H9 (cell line): ENCODE results near the gene SLC7A1. TPM values are rescaled to one million over a fixed set of nuclear protein-coding genes. Genes with fewer than 3 reads are reported as not detected.

Experiments used
- DNase-seq: peaks from one replicate; pipeline ENCODE4 v3.0.0-alpha.2; 2017
- H2AFZ ChIP-seq: one replicate; pipeline ENCODE4 v1.6.1; 2013; ENCODE audit warnings: mild to moderate bottlenecking, low read length, control low read depth, moderate library complexity
- H2AK5ac ChIP-seq: 2 replicates; pipeline ENCODE4 v1.6.1; 2013; ENCODE audit warnings: low read length, control low read depth, mixed read lengths; ENCODE audit not compliant: insufficient read length
- H2BK120ac ChIP-seq: one replicate; pipeline ENCODE4 v1.6.1; 2013; ENCODE audit warnings: low read depth, mild to moderate bottlenecking, low read length, control low read depth, inconsistent platforms; ENCODE audit not compliant: poor library complexity, severe bottlenecking
- H2BK12ac ChIP-seq: 2 replicates; pipeline ENCODE4 v1.6.1; 2013; ENCODE audit warnings: low read length, control low read depth, mixed read lengths, low read depth; ENCODE audit not compliant: insufficient read length
- H2BK15ac ChIP-seq: 2 replicates; pipeline ENCODE4 v1.6.1; 2013; ENCODE audit warnings: low read depth, low read length, control low read depth
- H2BK20ac ChIP-seq: one replicate; pipeline ENCODE4 v1.6.1; 2013; ENCODE audit warnings: low read depth, mild to moderate bottlenecking, low read length, control low read depth, inconsistent platforms; ENCODE audit not compliant: poor library complexity, severe bottlenecking
- H2BK5ac ChIP-seq: 2 replicates; pipeline ENCODE4 v1.6.1; 2013; ENCODE audit warnings: low read length, control low read depth, mixed read lengths; ENCODE audit not compliant: insufficient read length
- H3K14ac ChIP-seq: 2 replicates; pipeline ENCODE4 v1.6.1; 2013; ENCODE audit warnings: low read length, control low read depth; ENCODE audit not compliant: insufficient read depth
- H3K18ac ChIP-seq: 2 replicates; pipeline ENCODE4 v1.6.1; 2013; ENCODE audit warnings: low read depth, mild to moderate bottlenecking, mixed read lengths, low read length, control low read depth; ENCODE audit not compliant: insufficient read length
- H3K23ac ChIP-seq: 2 replicates; pipeline ENCODE4 v1.6.1; 2013; ENCODE audit warnings: low read length, control low read depth, mixed read lengths, low read depth; ENCODE audit not compliant: insufficient read length
- H3K23me2 ChIP-seq: 2 replicates; pipeline ENCODE4 v1.6.1; 2013; ENCODE audit warnings: low read depth, mild to moderate bottlenecking, mixed read lengths, low read length, control low read depth; ENCODE audit not compliant: insufficient read length, poor library complexity, severe bottlenecking
- H3K27ac ChIP-seq: 2 replicates; pipeline ENCODE4 v1.5.1; 2013; ENCODE audit warnings: low read length, control low read depth, mixed read lengths, low read depth; ENCODE audit not compliant: insufficient read length
- H3K27me3 ChIP-seq: 2 replicates; pipeline ENCODE4 v1.6.1; 2013; ENCODE audit warnings: low read length, control low read depth, inconsistent platforms; ENCODE audit not compliant: insufficient read depth
- H3K4ac ChIP-seq: 2 replicates; pipeline ENCODE4 v1.6.1; 2013; ENCODE audit warnings: low read depth, mild to moderate bottlenecking, control low read depth, inconsistent platforms, low read length, moderate library complexity
- H3K4me1 ChIP-seq: 2 replicates; pipeline ENCODE4 v1.6.1; 2013; ENCODE audit warnings: low read length, control low read depth, inconsistent platforms; ENCODE audit not compliant: insufficient read depth
- H3K4me2 ChIP-seq: 2 replicates; pipeline ENCODE4 v1.6.1; 2013; ENCODE audit warnings: low read length, control low read depth, mixed read lengths; ENCODE audit not compliant: insufficient read length, insufficient read depth
- H3K56ac ChIP-seq: 2 replicates; pipeline ENCODE4 v1.6.1; 2013; ENCODE audit warnings: low read depth, mild to moderate bottlenecking, mixed read lengths, low read length, control low read depth; ENCODE audit not compliant: insufficient read length
- H3K79me1 ChIP-seq: 2 replicates; pipeline ENCODE4 v1.6.1; 2013; ENCODE audit warnings: low read depth, mild to moderate bottlenecking, moderate library complexity, low read length, control low read depth, inconsistent platforms; ENCODE audit not compliant: insufficient read depth, poor library complexity, severe bottlenecking
- H3K79me2 ChIP-seq: 2 replicates; pipeline ENCODE4 v1.6.1; 2013; ENCODE audit warnings: low read length, control low read depth, inconsistent platforms; ENCODE audit not compliant: insufficient read depth
- H3K9ac ChIP-seq: 2 replicates; pipeline ENCODE4 v1.6.1; 2013; ENCODE audit warnings: low read length, control low read depth, mixed read lengths; ENCODE audit not compliant: insufficient read length; ENCODE audit errors: extremely low read depth
- H3K9me3 ChIP-seq: one replicate; pipeline ENCODE4 v1.6.1; 2013; ENCODE audit warnings: low read depth, low read length, inconsistent platforms; ENCODE audit not compliant: control insufficient read depth
- H3T11ph ChIP-seq: one replicate; pipeline ENCODE4 v1.6.1; 2013; ENCODE audit warnings: mild to moderate bottlenecking, low read length, control low read depth, inconsistent platforms
- H4K20me1 ChIP-seq: one replicate; pipeline ENCODE4 v1.6.1; 2013; ENCODE audit not compliant: control insufficient read depth, insufficient read length, insufficient read depth
- H4K5ac ChIP-seq: 2 replicates; pipeline ENCODE4 v1.6.1; 2013; ENCODE audit warnings: low read depth, mild to moderate bottlenecking, mixed read lengths, low read length, control low read depth; ENCODE audit not compliant: insufficient read length
- H4K8ac ChIP-seq: replicated peaks from 2 replicates; pipeline ENCODE4 v1.6.1; 2013; ENCODE audit warnings: low read length, control low read depth, mixed read lengths, low read depth; ENCODE audit not compliant: insufficient read length
- H4K91ac ChIP-seq: 2 replicates; pipeline ENCODE4 v1.6.1; 2013; ENCODE audit warnings: low read depth, mild to moderate bottlenecking, moderate library complexity, mixed read lengths, low read length, control low read depth; ENCODE audit not compliant: insufficient read length
- H3K27ac Mint-ChIP-seq, 3 experiments: 2 replicates in 2 of 3; 3 replicates in 1 of 3; pipeline ENCODE4 v1.8.0; 2020 to 2021; ENCODE audit warnings: mixed read lengths in 3 of 3, mild to moderate bottlenecking in 1 of 3, moderate library complexity in 1 of 3
- H3K27me3 Mint-ChIP-seq: 2 replicates; pipeline ENCODE4 v1.8.0; 2021; ENCODE audit warnings: low read depth, mild to moderate bottlenecking, moderate library complexity, mixed read lengths
- H3K36me3 Mint-ChIP-seq, 3 experiments: 2 replicates in 2 of 3; 3 replicates in 1 of 3; pipeline ENCODE4 v1.8.0; 2020 to 2021; ENCODE audit warnings: low read depth in 3 of 3, mixed read lengths in 3 of 3; ENCODE audit not compliant: insufficient read depth in 1 of 3
- H3K4me1 Mint-ChIP-seq, 2 experiments: 2 replicates each; pipeline ENCODE4 v1.8.0; 2020; ENCODE audit warnings: mixed read lengths in 2 of 2
- H3K4me3 Mint-ChIP-seq, 2 experiments: 2 replicates in 1 of 2; 3 replicates in 1 of 2; pipeline ENCODE4 v1.8.0; 2020 to 2021; ENCODE audit warnings: mild to moderate bottlenecking in 2 of 2, mixed read lengths in 2 of 2, moderate library complexity in 1 of 2
- H3K9me3 Mint-ChIP-seq, 2 experiments: 2 replicates in 1 of 2; 3 replicates in 1 of 2; pipeline ENCODE4 v1.8.0; 2020; ENCODE audit warnings: mild to moderate bottlenecking in 2 of 2, mixed read lengths in 2 of 2, moderate library complexity in 1 of 2
- CTCF ChIP-seq: fragments of 200-600 bp; sonication (generic); conservative IDR thresholded peaks from 3 replicates; pipeline ENCODE4 v1.8.0; 2021; ENCODE audit warnings: antibody characterized with exemption, mild to moderate bottlenecking
- WGBS: extraction: QIAGEN DNeasy Blood & Tissue Kit; methylation state at CpG from one replicate; pipeline ENCODE4 v1.1.7; 2013; ENCODE audit warnings: missing lambda C conversion rate, low lambda C conversion rate, mixed read lengths; ENCODE audit not compliant: insufficient read length; ENCODE audit errors: extremely low coverage; 5-methylcytosine and 5-hydroxymethylcytosine counted together
- total RNA-seq: library from RNA; stranded (reverse); gene quantifications from 2 replicates; pipeline ENCODE4 v1.2.1, GENCODE V29; 2021

Gene SLC7A1
- total RNA-seq, 1 experiment from 2014 or later: 109 TPM

GRCh38 chr13:29567411-29567810, 28.1 kb downstream of the SLC7A1 start:
- peaks cover 19% of the 10 kb centered on the region for H3K79me1 ChIP-seq
- TF ChIP-seq CTCF: no peak
- no peak overlapping the region for H3T11ph ChIP-seq
- no peak overlapping the region for H3K27ac ChIP-seq
- no peak overlapping the region for H2AK5ac ChIP-seq
- H3K4me3 Mint-ChIP-seq: no peak overlapping the region
- no peak overlapping the region for H4K8ac ChIP-seq
- H4K5ac ChIP-seq: no peak overlapping the region
- no peaks in the 10 kb centered on the region for H3K27me3 Mint-ChIP-seq
- no peak overlapping the region for H2AFZ ChIP-seq
- no peaks in the 10 kb centered on the region; a peak in 1 of 5 replicates for H3K9me3 Mint-ChIP-seq
- H3K18ac ChIP-seq: no peak overlapping the region
- H3K23ac ChIP-seq: no peak overlapping the region
- no peak overlapping the region for H2BK120ac ChIP-seq
- no peak for DNase-seq
- no peak overlapping the region for H2BK12ac ChIP-seq
- no peak overlapping the region for H3K9ac ChIP-seq
- no peak overlapping the region for H2BK5ac ChIP-seq
- no CpG with 5 or more reads among the region's 9 CpGs for WGBS
- no peak overlapping the region for H2BK15ac ChIP-seq
- peaks cover 28% of the 10 kb centered on the region for H3K4me1 ChIP-seq
- H3K27ac Mint-ChIP-seq: no peak overlapping the region
- H2BK20ac ChIP-seq: no peak overlapping the region
- H4K91ac ChIP-seq: no peak overlapping the region
- no peaks in the 10 kb centered on the region for H3K23me2 ChIP-seq
- H4K20me1 ChIP-seq: no peaks in the 10 kb centered on the region
- H3K4me2 ChIP-seq: no peak overlapping the region
- no peak overlapping the region for H3K4ac ChIP-seq
- peaks cover 80 to 82% of the 10 kb centered on the region in 2 experiments for H3K4me1 Mint-ChIP-seq
- peaks cover 80% of the 10 kb centered on the region for H3K79me2 ChIP-seq
- H3K9me3 ChIP-seq: no peaks in the 10 kb centered on the region
- no peaks in the 10 kb centered on the region for H3K27me3 ChIP-seq
- no peak overlapping the region for H3K56ac ChIP-seq
- H3K14ac ChIP-seq: no peak overlapping the region
- peaks cover 0 to 8% (median 0%) of the 10 kb centered on the region in 3 experiments; a peak in 2 of 7 replicates for H3K36me3 Mint-ChIP-seq
